IMR-90 (cell line): ENCODE data around the gene NPSR1. TPM values are rescaled to one million over a fixed set of nuclear protein-coding genes. Genes with fewer than 3 reads are reported as not detected.

ENCODE experiments used
- ATAC-seq: fragments of 200-7000 bp; cut with Tn5 transposase; 2 replicates; pipeline ENCODE4 v1.9.1; 2020; ENCODE audit warnings: low read depth, mild to moderate bottlenecking, moderate library complexity
- BruUV-seq: library from RNA; stranded (reverse); fragments of 400-500 nt; replicated peaks from 2 replicates; lab custom pipeline; 2021; lab: Mats Ljungman, UMichigan
- CTCF ChIA-PET: fragments of 300-600 bp; formaldehyde crosslinking; extraction: SDS; loops from one replicate; lab custom pipeline; 2021; ENCODE audit warnings: antibody characterized with exemption; lab: Yijun Ruan, JAX
- POLR2A ChIA-PET: fragments of 300-600 bp; sonication (Branson Sonifier 250); formaldehyde crosslinking; loops from one replicate; lab custom pipeline; 2022; ENCODE audit warnings: antibody characterized with exemption; ENCODE audit not compliant: unreplicated experiment; lab: Charles Lee
- DNase-seq: peaks from one replicate; pipeline ENCODE4 v3.0.0; 2013
- H2AFZ ChIP-seq: replicated peaks from 2 replicates; pipeline ENCODE3; 2013; ENCODE audit warnings: low read length, mild to moderate bottlenecking; ENCODE audit not compliant: poor library complexity
- H2AK5ac ChIP-seq: 2 replicates; pipeline ENCODE4 v1.6.1; 2013; ENCODE audit warnings: low read depth, low read length, inconsistent platforms
- H2AK9ac ChIP-seq: replicated peaks from 2 replicates; pipeline ENCODE3; 2013; ENCODE audit warnings: mild to moderate bottlenecking, low read depth, low read length, moderate library complexity; ENCODE audit not compliant: poor library complexity
- H2BK120ac ChIP-seq: 2 replicates; pipeline ENCODE4 v1.6.1; 2013; ENCODE audit warnings: low read depth, low read length, inconsistent platforms
- H2BK15ac ChIP-seq: 3 replicates; pipeline ENCODE4 v1.6.1; 2013; ENCODE audit warnings: low read depth, low read length, inconsistent platforms
- H2BK20ac ChIP-seq: 2 replicates; pipeline ENCODE4 v1.6.1; 2013; ENCODE audit warnings: low read depth, mild to moderate bottlenecking, inconsistent platforms, low read length, moderate library complexity
- H2BK5ac ChIP-seq: 2 replicates; pipeline ENCODE4 v1.6.1; 2013; ENCODE audit warnings: mild to moderate bottlenecking, low read depth, low read length, inconsistent platforms; ENCODE audit not compliant: poor library complexity, severe bottlenecking
- H3K14ac ChIP-seq: replicated peaks from 2 replicates; pipeline ENCODE4 v1.6.1; 2013; ENCODE audit warnings: low read depth, low read length, inconsistent platforms
- H3K18ac ChIP-seq: 2 replicates; pipeline ENCODE4 v1.6.1; 2013; ENCODE audit warnings: low read depth, low read length, control low read depth
- H3K23ac ChIP-seq: 2 replicates; pipeline ENCODE4 v1.6.1; 2013; ENCODE audit warnings: low read depth, low read length, inconsistent platforms
- H3K27ac ChIP-seq: 2 replicates; pipeline ENCODE4 v1.5.1; 2013; ENCODE audit warnings: mild to moderate bottlenecking, control low read depth, low read length; ENCODE audit not compliant: insufficient read depth
- H3K27me3 ChIP-seq: 2 replicates; pipeline ENCODE4 v1.6.1; 2013; ENCODE audit warnings: low read length; ENCODE audit not compliant: control insufficient read depth, insufficient read depth
- H3K36me3 ChIP-seq: 2 replicates; pipeline ENCODE4 v1.6.1; 2013; ENCODE audit warnings: low read length, mixed read lengths; ENCODE audit not compliant: control insufficient read depth, insufficient read depth
- H3K4ac ChIP-seq: 2 replicates; pipeline ENCODE4 v1.6.1; 2013; ENCODE audit warnings: low read depth, low read length, inconsistent platforms
- H3K4me1 ChIP-seq: 2 replicates; pipeline ENCODE4 v1.6.1; 2013; ENCODE audit warnings: low read length, mixed read lengths; ENCODE audit not compliant: control insufficient read depth, insufficient read depth
- H3K4me2 ChIP-seq: 2 replicates; pipeline ENCODE4 v1.6.1; 2013; ENCODE audit warnings: low read depth, mild to moderate bottlenecking, control low read depth, low read length, moderate library complexity
- H3K4me3 ChIP-seq: 2 replicates; pipeline ENCODE4 v1.5.1; 2013; ENCODE audit warnings: low read depth, mild to moderate bottlenecking, control low read depth, low read length, moderate library complexity; ENCODE audit not compliant: insufficient read depth
- H3K56ac ChIP-seq: 2 replicates; pipeline ENCODE4 v1.6.1; 2013; ENCODE audit warnings: low read length, inconsistent platforms; ENCODE audit not compliant: insufficient read depth; ENCODE audit errors: extremely low read depth
- H3K79me1 ChIP-seq, 2 experiments: 2 replicates each; pipeline ENCODE4 v1.6.1; 2013; ENCODE audit warnings: low read length in 2 of 2, inconsistent platforms in 1 of 2, low read depth in 1 of 2
- H3K9ac ChIP-seq: 2 replicates; pipeline ENCODE4 v1.6.1; 2013; ENCODE audit warnings: low read depth, low read length, control low read depth
- H3K9me1 ChIP-seq: 2 replicates; pipeline ENCODE4 v1.6.1; 2013; ENCODE audit warnings: low read length, inconsistent platforms; ENCODE audit not compliant: insufficient read depth
- H3K9me3 ChIP-seq: 2 replicates; pipeline ENCODE4 v1.6.1; 2013; ENCODE audit warnings: low read length; ENCODE audit not compliant: control insufficient read depth, insufficient read depth
- H4K20me1 ChIP-seq: 2 replicates; pipeline ENCODE4 v1.6.1; 2013; ENCODE audit warnings: low read length, inconsistent platforms; ENCODE audit not compliant: insufficient read depth
- H4K5ac ChIP-seq: 2 replicates; pipeline ENCODE4 v1.6.1; 2013; ENCODE audit warnings: mild to moderate bottlenecking, low read depth, low read length, control low read depth
- H4K8ac ChIP-seq, 2 experiments: 2 replicates each; pipeline ENCODE4 v1.6.1; 2013; ENCODE audit warnings: low read depth in 2 of 2, low read length in 2 of 2, control low read depth in 1 of 2, inconsistent platforms in 1 of 2
- H4K91ac ChIP-seq: 2 replicates; pipeline ENCODE4 v1.6.1; 2013; ENCODE audit warnings: low read depth, low read length, inconsistent platforms; ENCODE audit not compliant: insufficient read depth
- BHLHE40 ChIP-seq: fragments of 150-350 bp; IDR thresholded peaks from 2 replicates; pipeline ENCODE4 v1.6.1; 2016; ENCODE audit warnings: mild to moderate bottlenecking, low read depth, low read length
- CEBPB ChIP-seq: IDR thresholded peaks from 2 replicates; pipeline ENCODE4 v1.6.1; 2012; ENCODE audit warnings: low read depth, low read length, improper control_type of control experiment
- CHD1 ChIP-seq: IDR thresholded peaks from 2 replicates; pipeline ENCODE4 v1.6.1; 2012; ENCODE audit warnings: low read depth, low read length, improper control_type of control experiment
- CTCF ChIP-seq: conservative IDR thresholded peaks from 2 replicates; pipeline ENCODE4 v1.5.1; 2012; ENCODE audit warnings: mild to moderate bottlenecking, low read depth, low read length, improper control_type of control experiment
- ELK1 ChIP-seq: fragments of 150-350 bp; IDR thresholded peaks from 2 replicates; pipeline ENCODE4 v1.6.1; 2016; ENCODE audit warnings: low read depth, mild to moderate bottlenecking, low read length, moderate library complexity, borderline replicate concordance
- FOS ChIP-seq: fragments of 150-350 bp; IDR thresholded peaks from 2 replicates; pipeline ENCODE4 v1.6.1; 2016; ENCODE audit warnings: low read depth, low read length
- MAZ ChIP-seq: IDR thresholded peaks from 2 replicates; pipeline ENCODE4 v1.6.1; 2012; ENCODE audit warnings: low read depth, mild to moderate bottlenecking, low read length, improper control_type of control experiment, moderate library complexity, borderline replicate concordance
- MXI1 ChIP-seq: IDR thresholded peaks from 2 replicates; pipeline ENCODE4 v1.6.1; 2012; ENCODE audit warnings: low read depth, mild to moderate bottlenecking, low read length, moderate library complexity, borderline replicate concordance
- NFE2L2 ChIP-seq: fragments of 150-350 bp; IDR thresholded peaks from 2 replicates; pipeline ENCODE4 v1.6.1; 2016; ENCODE audit warnings: low read depth, mild to moderate bottlenecking, low read length
- POLR2A ChIP-seq: IDR thresholded peaks from 2 replicates; pipeline ENCODE4 v1.6.1; 2012; ENCODE audit warnings: mild to moderate bottlenecking, low read depth, low read length
- RCOR1 ChIP-seq: IDR thresholded peaks from 2 replicates; pipeline ENCODE4 v1.6.1; 2012; ENCODE audit warnings: mild to moderate bottlenecking, low read length, improper control_type of control experiment; ENCODE audit not compliant: insufficient replicate concordance
- SMC3 ChIP-seq: fragments of 150-350 bp; IDR thresholded peaks from 2 replicates; pipeline ENCODE4 v1.6.1; 2016; ENCODE audit warnings: low read depth, mild to moderate bottlenecking, antibody characterized with exemption, low read length, moderate library complexity
- USF2 ChIP-seq: fragments of 150-350 bp; IDR thresholded peaks from 2 replicates; pipeline ENCODE4 v1.6.1; 2017; ENCODE audit warnings: mild to moderate bottlenecking, antibody characterized with exemption, low read length, low read depth
- WGBS, 2 experiments: methylation state at CpG; one replicate each; pipeline versions ENCODE4 v1.1.5 to v1.1.7; 2013; ENCODE audit warnings: missing lambda C conversion rate in 2 of 2; ENCODE audit not compliant: insufficient read length in 1 of 2; ENCODE audit errors: extremely low coverage in 2 of 2; 5-methylcytosine and 5-hydroxymethylcytosine counted together
- dilution Hi-C: fragments of 300-500 bp; cut with HindIII; formaldehyde crosslinking; loops from one replicate; pipeline ENCODE4 v1.14.3; 2018; ENCODE audit warnings: low sequenced_read_pairs; ENCODE audit not compliant: unreplicated experiment
- in situ Hi-C: fragments of 300-500 bp; cut with MboI; formaldehyde crosslinking; loops from 3 replicates; pipeline ENCODE4 v1.14.3; 2019; ENCODE audit warnings: low sequenced_read_pairs, inconsistent platforms, mixed read lengths
- intact Hi-C: fragments of 100-400 bp; cut with micrococcal nuclease; formaldehyde crosslinking; loops from 2 replicates; pipeline ENCODE4 v1.10.0; 2022
- polyA plus RNA-seq, 3 experiments: library from polyadenylated mRNA; depleted of rRNA; stranded (reverse); fragments of >200 nt; gene quantifications; 2 replicates each; pipeline ENCODE4 v1.2.3, GENCODE V29; 2012; ENCODE audit warnings: low replicate concordance in 1 of 3
- total RNA-seq: library from RNA; depleted of rRNA; stranded (reverse); fragments of >200 nt; gene quantifications from 2 replicates; pipeline ENCODE4 v1.2.3, GENCODE V29; 2012

Gene NPSR1
- total and polyA plus RNA-seq, 2 of the 4 experiments (the other 2 are of a cell fraction), result not detected

GRCh38 chr7:34842782-34843181 is 184.8 kb downstream of the NPSR1 start:
- DNase-seq, result no peak
- CTCF ChIA-PET, result no interaction called here
- no CpG with 5 or more reads among the region's 6 CpGs for WGBS, 2 experiments

More at GRCh38 chr7:34842782-34843181, 184.8 kb downstream of the NPSR1 start:
- Histone ChIP-seq H3K18ac (no peak overlapping the region), H3K4ac (no peak overlapping the region), H2AK5ac (no peak overlapping the region), H3K79me1 (no peaks in the 10 kb centered on the region), H3K23ac (no peak overlapping the region), H3K36me3 (no peaks in the 10 kb centered on the region), H3K4me1 (no peaks in the 10 kb centered on the region), H2AFZ (no peak overlapping the region), H2AK9ac (no peak overlapping the region), H4K8ac (no peak overlapping the region), H2BK15ac (no peak overlapping the region), H2BK120ac (no peak overlapping the region), H3K9me1 (no peaks in the 10 kb centered on the region), H3K14ac (no peak overlapping the region), H3K4me3 (no peak overlapping the region), H3K56ac (no peak overlapping the region), H4K5ac (no peak overlapping the region), H2BK20ac (no peak overlapping the region), H3K9ac (no peak overlapping the region), H2BK5ac (no peak overlapping the region), H3K27me3 (no peaks in the 10 kb centered on the region), H4K91ac (no peak overlapping the region), H4K20me1 (no peaks in the 10 kb centered on the region), H3K9me3 (no peaks in the 10 kb centered on the region), H3K4me2 (no peak overlapping the region), H3K27ac (no peak overlapping the region)
- BruUV-seq, result no TSS peak
- dilution Hi-C loops (no loop called here), intact Hi-C loops (no loop called here), in situ Hi-C loops (no loop called here)
- POLR2A ChIA-PET, result no interaction called here
- TF ChIP-seq USF2 (no peak), CHD1 (no peak), POLR2A (no peak), RCOR1 (no peak), NFE2L2 (no peak), CTCF (no peak), MAZ (no peak), MXI1 (no peak), CEBPB (no peak), BHLHE40 (no peak), SMC3 (no peak), FOS (no peak), ELK1 (no peak)
- no peak for ATAC-seq
